NCI-H1694 (cell line): ENCODE data around the gene HNRNPUL1.

Source experiments
- DNase-seq: peaks from one replicate; lab custom pipeline; 2025; lab: John Stamatoyannopoulos, UW

HNRNPUL1 gene

GRCh38 chr19:41234512-41235168 lies 29.5 kb upstream of the HNRNPUL1 start:
- DNase-seq: no peak

- DNase-seq: no peak
Observed at GRCh38 chr19:41235480-41235879, 28.7 kb upstream of the HNRNPUL1 start.

- no peak for DNase-seq
Observed at GRCh38 chr19:41238244-41238643, 25.9 kb upstream of the HNRNPUL1 start.

DNA sequence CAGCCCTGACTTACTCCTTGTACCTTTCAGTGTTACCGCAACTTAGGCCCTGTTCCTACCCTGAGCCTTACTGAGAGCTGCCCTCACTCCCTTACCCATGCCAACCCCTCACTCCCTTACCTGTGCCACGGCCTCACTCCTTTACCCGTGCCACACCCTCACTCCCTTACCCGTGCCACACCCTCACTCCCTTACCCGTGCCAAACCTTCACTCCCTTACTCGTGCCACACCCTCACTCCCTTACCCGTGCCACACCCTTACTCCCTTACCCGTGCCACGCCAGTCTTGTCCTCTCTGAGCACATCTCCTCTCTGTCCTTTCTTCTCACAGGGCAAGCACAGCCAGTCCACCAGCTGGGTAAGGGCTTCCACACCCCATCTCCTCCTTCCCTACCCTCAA lies 24.8 kb upstream of the HNRNPUL1 start:
- no peak for DNase-seq

GRCh38 chr19:41239961-41240574 lies 24.1 kb upstream of the HNRNPUL1 start:
- DNase-seq: no peak

DNA sequence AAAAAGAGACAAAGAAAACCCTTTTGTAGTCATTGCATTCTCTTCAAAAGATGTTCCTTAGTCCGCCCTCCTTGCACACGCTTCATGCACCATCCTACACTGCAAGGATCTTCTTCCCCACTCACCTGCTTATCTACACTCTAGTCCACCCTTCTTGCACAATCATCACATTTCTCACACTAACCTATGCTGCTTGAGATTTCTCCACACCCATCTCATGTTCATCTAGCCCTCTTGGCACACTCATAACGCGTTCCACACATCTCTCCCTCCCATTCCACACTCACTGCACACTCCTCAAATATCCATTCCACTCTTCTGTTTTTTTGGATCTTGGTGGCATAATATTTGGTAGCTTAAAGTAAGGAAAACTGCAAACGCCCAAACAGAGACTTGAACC lies 22.3 kb upstream of the HNRNPUL1 start:
- no peak for DNase-seq

- no peak for DNase-seq
Observed at GRCh38 chr19:41244117-41244516, 20.1 kb upstream of the HNRNPUL1 start.

- no peak for DNase-seq
Observed at GRCh38 chr19:41245843-41246242, 18.3 kb upstream of the HNRNPUL1 start.

DNA sequence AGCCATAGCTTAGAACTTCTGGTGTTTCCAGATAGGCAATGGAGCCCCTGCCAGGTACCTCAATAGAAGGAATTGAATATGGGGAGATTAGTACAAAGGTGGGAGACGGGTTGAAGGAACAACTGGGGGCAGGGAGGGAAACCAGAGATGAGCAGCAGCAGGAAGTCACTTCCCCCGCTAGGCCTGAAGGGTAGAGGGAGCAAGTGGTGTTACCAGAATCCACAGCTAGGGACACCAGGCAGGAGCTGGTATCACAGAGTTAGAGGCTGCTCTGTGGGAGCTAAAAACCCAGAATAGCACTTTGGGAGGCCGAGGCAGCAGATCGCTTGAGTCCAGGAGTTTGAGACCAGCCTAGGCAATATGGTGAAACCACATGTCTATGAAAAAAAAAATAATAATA lies 15.3 kb upstream of the HNRNPUL1 start:
- no peak for DNase-seq

DNA sequence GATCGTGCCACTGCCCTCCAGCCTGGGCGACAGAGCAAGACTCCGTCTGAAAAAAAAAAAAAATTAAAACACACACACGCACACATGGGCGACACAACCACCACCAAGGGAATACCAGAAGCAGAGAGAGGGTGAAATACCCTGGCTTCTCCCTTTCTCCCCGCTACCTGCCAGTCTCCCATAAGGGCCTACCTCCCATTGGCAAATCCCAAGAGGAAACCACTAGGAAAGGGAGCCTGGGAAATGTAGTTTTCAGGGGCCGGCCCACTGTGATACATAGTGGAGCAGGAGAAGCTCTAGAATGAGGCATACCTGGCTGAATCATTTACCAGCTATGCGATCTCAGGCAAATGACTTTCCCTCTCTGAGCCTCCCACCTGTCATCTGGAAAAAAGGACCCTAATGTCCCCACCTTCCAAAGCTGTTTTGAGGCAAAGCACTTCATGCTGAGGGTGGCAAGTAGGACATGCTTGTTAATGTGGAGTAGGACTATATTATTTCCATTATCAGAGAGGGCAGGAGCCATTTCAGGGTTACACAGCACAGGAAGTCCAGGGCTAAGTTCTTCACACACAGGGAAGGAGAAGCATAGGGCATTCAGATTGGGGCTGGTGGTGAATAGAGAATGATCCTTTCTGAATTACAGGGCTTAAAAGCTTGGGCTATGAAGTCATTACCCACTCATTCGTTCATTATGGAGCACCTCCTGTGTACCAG lies 14.3 kb upstream of the HNRNPUL1 start:
- DNase-seq: no peak

DNA sequence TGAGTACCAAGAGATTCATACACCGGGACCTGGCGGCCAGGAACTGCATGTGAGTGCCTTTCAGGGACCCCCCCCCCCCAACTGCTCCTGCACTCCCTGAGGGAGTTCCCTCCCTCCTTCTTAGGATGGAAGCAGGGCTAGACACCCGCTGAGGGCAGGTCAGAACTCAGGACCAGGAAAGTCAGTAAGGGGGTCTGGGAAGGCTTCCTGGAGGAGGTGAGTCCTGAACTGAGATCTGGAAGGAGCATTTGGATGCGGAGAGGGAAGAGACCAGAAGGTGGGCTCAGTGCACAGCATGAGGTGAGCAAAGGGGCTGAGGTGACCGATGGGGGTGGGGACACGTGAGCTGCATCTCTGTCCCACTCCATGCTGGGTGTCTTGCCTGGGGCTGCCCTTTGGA lies 10.5 kb upstream of the HNRNPUL1 start:
- no peak for DNase-seq

DNA sequence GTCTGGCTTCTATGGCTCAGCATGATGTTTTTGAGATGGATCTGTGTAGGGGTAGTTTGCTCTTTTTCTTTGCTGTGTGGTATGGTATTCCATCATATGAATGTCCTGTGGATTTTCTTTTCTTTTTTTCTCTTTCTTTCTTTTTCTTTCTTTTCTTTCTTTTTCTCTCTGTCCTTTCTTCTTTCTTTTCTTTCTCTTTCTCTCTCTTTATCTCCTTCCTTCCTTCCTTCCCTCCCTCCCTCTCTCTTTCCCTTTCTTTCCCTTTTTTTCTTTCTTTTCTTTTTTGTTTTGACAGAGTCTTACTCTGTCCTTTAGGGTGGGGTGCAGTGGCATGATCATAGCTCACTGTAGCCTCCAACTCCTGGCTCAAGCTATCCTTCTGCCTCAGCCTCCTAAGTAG lies 9.0 kb upstream of the HNRNPUL1 start:
- no peak for DNase-seq

DNA sequence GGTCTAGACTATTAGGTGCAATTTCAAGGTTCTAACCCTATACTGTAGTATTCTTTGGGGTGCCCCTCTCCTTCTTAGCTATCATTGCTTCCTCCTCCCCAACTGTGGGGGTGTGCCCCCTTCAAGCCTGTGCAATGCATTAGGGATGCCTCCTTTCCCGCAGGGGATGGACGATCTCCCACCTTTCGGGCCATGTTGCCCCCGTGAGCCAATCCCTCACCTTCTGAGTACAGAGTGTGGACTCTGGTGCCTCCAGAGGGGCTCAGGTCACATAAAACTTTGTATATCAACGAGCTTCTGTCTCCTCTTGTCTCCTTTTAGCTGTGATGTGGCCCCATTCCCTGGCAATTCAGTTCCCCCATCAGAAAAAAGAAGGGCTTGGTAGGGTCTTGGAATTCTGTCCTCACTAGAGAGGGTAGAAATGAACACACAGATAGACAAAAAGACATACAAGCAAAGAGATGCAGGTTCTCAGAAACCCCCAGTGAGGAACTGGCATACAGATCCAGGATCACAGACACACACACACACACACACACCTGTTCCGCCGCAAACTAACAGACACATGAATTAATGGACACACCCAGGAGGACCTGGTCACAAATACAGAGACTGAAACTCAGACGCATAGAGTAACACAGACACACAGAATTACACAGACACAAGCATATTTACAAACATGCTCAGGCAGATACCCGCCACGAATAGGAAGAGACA lies 2.5 kb upstream of the HNRNPUL1 start:
- no peak for DNase-seq

- DNase-seq: peak; percentile 65
Observed at GRCh38 chr19:41263042-41263849, 926 bp upstream of the HNRNPUL1 start.

- DNase-seq: peak; percentile 27
Observed at GRCh38 chr19:41264581-41265394, 616 bp downstream of the HNRNPUL1 start.

DNA sequence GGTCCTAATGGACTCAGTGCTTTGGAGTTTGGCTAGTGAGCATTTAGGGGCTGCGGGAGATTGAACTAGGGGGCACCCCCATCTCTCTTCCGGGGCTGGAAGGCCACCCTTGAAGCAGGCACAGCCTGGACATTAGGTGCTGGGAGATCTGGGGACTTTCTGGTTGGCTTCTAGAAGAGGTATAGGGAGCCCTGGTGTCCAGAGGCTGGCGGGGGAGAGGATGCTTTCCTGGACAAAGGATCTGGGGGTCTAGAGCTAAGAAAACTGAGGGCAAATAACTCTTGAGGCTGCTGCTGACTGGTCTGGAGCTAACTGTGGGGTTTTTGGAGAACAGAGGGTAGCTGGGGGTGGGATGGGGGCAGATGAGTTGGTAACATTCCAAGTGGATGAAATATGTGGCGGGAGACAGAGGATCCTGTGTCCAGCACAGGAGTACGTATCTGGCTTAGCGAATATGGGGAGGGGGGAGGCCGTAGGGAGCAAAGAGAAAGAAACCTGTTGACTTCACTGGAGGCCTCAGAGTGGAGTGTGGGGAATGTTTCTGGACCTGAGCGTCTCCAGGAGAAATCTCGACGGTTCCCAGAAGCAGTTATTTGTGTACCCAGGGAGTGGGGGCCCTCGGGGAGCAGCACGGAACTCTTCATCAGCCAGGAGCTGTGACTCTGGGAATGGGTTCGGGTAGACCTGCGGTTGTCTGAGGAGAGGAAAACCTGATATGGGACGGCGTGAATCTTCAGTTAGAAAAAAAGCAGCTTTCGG lies 1.4 kb downstream of the HNRNPUL1 start:
- no peak for DNase-seq

- DNase-seq: no peak
Observed at GRCh38 chr19:41269055-41269454, 4.9 kb downstream of the HNRNPUL1 start.

DNA sequence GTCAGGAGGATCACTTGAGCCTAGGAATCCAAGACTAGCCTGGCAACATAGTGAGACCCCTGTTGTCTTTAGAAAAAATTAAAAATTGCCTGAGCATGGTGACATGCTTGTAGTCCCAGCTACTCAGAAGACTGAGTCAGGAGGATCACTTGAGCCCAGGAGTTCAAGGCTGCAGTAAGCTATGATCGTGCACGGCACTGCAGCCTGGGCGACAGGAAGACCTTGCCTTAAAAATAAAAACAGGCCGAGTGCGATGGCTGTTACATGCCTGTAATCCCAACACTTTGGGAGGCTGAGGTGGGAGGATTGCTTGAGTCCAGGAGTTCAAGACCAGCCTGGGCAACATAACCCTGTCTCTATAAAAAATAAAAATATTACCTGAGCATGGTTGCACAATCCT lies 5.4 kb downstream of the HNRNPUL1 start:
- no peak for DNase-seq

DNA sequence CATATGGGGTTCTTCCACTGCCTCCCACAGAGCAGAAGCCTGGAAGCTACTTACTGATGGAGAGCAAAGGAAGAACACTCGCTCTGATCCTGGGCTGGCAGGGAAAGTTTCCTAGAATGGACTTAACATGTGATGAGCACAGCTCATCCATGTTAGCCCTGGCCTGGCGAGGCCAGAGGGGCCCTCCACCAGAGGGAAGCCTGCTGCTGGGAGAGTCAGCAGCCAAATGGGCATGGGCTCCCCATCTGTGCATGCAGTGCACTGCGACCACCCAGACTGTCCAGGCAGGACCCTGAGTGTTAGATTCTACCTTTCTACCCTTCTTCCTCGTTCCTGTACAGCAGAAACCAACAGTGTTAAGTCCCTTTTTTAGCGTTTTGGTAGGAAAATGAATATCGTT lies 8.9 kb downstream of the HNRNPUL1 start:
- DNase-seq: no peak

DNA sequence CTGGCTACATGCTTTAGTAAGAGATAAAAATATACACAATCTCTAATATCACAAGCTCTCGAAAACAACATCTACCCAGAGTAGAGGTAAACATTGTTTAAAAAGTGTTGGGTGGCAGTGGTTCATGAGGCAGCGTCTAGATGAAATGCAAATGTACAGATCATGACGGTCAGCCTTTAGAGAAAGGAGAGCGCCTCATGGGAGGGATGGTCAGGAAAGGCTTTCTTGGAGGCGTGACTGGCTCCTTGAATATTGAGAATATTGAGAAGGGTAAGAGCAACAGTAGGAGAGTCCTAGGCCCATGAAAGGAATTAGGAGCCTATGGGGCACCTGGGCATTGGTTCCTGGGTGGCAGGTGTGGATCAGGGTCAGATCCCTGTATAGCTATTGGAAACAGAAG lies 10.6 kb downstream of the HNRNPUL1 start:
- no peak for DNase-seq
